ENCODE measurements around the gene QSOX1.
A peak's percentile ranks its signal among the peaks of the same experiment; 100 is the strongest.

QSOX1 gene

DNA sequence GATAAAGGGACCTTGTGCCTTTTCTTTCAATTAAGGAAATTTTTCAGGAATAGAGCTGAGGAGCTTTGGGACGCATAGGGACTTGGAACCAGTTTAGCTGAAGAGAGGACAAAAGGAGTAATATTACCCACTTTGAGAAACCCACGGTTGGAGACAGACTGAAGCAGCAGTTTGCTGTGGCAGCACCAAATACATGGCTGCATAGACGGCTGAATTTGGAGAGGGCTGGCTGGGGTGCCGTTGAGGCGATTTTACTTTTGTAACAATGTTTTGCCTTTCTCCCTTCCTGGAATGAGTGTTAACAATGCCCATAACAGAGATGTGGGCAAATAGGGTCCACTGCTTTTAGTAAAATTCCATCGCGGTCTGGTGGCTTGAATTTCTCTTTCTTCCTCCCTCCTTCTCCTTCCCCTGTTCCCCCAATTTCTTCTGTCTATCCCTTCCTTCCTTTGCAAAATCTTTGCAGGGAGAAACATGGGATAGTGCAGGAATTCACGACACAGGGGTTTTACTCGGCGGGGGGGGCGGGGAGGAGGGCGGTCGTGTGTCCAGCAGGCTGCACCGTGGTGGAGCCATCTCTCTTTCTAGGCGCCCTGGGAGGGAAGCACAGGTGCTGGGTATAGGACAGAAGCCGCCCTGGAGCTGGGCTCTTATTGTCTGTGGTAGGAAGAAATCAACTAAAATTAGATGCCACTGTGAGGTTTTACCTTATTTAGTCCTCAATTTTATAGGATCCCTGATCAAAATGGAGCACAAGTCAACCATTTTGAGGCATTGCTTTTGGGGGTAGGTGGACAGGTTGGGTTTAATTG, 82.2 kb downstream of the QSOX1 start:
- no peak for DNase-seq

- DNase-seq, result no peak
Measured at GRCh38 chr1:180237869-180238476, 83.3 kb downstream of the QSOX1 start.

- DNase-seq, result no peak
Measured at GRCh38 chr1:180238675-180239074, 84.0 kb downstream of the QSOX1 start.

DNA sequence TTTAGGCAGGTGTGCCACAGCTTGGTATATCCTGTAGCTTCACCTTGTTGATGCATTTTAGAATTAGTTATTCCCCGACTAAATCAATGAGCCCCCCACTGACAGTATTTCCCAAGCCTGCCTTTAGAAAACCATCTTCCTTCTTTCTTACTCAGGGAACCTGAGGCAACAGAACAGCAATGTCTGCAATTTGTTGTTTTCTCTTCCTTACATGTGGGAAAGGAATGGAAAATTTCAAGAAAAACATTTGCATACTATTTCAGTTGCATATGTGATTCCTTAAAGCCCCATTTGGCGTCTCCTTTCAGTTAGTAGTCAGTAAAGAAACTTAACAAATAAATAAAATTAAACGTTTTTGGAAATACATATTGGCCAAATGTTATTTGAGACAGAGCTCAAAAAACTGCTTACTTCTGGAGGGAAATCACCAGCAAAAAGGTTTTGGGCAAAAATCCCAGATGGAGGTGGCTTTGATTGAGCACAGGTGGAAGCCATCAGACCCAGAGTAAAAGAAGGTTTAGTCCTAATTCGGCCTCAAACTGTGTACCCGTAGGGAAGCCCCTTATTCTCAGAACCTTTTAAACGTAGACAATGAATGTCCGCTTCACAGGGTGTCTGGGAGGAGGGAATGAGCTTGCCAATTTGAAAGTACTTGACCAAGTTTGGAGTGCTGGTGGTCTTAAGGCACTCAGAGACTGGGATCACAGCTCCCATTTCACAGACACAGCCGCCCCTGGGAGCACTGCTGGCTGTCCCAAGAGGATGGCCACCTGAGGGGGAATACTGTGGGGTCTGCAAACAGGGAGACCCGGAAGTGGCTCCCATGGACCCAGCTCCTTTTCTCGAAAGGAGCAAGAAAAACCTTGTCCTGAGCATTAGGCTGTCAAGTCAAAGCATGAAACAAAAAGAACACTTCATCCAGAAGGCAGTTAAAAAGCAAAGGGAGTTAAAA, 84.8 kb downstream of the QSOX1 start:
- no peak for DNase-seq

DNA sequence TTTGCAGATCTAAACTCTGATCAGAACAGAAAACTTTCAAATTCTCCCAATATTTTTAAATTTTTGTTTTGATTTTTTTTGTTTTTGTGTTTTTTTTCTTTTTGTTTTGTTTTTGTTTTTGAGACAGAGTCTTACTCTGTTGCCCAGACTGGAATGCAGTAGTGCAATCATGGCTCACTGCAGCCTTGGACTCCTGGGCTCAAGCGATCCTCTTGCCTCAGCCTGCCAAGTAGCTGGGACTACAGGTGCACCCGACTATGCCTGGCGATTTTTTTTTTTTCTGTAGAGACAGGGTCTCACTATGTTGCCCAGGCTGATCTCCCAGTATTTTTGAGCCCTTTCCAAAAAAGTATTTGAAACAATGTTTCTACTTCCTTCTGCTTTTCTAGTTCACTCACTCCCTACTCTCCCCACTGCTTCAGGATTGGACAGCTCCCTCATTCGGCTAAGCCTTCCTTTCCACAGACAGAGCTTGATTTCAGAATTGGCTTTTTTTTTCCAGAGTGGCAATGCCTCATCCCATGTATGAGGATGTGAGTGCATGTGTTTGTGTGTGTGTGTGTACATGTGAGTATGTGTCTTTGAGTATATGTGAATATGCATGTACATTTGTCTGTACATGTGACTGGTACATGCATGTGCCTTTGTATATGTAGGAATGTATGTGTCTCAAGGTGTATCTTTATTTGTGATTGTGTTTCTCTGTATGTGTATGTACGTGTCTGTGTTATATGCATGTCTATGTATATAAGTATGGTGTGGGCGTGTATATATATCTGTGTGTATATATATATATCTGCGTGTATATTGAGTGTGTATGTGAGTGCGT, 87.3 kb downstream of the QSOX1 start:
- DNase-seq, result no peak

DNA sequence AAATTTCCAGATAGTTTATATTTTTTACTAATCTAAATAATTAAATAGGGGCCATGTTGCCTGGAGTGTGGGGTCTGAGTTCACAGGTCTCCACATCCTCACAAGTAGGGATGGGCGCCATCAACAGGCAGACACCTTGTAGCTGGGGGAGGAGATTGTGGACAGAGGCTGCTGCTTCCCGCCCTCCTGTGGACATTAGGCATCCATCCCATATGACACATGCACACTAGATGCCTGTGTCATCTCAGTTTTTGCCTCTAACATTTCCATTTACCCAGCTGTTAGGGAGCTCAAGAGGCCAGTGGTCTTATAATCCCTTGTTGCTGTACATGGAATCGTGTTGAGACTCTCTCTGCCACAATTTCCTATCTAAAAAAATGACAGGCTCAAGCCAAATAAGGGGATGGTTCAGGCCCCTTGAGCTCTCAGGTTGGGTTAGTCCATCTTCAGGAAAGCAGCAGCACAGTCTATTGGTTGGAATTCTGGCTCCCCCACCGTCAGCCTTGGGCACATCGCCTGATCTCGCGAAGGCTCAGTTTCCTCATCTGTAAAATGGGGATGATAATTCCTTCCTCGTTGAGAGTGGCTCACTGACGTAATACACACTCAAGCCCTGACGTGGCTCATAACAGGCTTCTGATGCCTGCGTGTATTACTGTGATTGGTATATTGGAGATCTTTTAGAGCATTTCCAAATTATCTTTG, 89.0 kb downstream of the QSOX1 start:
- DNase-seq, result no peak

DNA sequence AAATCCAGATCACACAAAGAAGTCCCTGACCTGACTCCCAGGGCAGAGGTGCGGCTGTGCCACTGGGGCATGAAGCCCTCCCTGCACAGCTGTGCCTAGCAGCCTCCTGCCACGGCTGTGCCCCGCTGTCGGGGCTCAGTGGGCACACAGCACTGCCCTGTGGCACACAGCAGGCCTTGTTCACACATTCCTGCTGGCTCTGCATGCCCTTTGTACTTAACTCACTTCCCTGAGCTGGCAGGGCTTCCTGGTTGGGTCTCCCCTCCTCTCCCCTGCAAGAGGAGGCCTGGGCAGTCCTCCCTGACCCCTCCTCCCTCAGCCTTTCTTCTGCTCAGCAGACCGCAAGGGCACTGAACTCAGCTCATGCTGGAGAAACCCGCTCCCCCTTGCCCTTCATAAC, 90.2 kb downstream of the QSOX1 start:
- DNase-seq, result no peak

- no peak for DNase-seq
Measured at GRCh38 chr1:180246579-180246978, 91.9 kb downstream of the QSOX1 start.

GRCh38 chr1:180247061-180247460, 92.4 kb downstream of the QSOX1 start:
- no peak for DNase-seq

DNA sequence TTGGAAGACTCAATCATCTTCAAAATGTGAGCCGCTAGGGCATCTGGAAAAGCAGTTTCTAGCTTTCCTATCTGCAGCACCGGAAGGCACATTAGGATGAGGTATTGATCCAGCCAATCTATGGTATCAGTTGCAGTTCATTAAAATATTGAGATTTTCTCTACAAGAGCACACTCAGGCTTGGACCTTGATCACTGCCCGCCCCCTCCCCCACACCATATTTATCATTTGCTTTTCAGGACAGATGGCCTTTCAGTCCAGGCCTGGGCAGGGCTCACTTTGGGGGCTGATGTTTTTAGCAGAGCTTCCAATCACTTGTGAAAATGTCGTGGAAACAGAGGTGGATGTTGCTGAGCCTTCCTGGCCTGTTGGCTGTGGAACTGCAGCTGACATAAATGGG, 92.9 kb downstream of the QSOX1 start:
- DNase-seq, result no peak

DNA sequence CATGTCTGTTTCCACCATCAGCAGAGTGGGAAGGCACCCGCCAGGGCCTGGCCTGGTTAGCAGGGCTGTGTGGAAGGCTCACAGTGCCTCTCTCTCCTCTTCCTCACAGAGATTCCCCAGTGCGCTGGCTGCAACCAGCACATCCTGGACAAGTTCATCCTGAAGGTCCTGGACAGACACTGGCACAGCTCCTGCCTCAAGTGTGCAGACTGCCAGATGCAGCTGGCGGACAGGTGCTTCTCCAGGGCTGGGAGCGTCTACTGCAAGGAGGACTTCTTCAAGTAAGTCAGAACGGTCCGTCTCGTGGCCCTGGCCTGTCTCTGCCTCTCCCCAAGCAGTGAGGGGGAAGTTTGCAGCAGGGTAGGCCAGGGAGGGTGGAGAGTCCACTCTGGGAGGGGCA, 93.5 kb downstream of the QSOX1 start:
- DNase-seq, result no peak

DNA sequence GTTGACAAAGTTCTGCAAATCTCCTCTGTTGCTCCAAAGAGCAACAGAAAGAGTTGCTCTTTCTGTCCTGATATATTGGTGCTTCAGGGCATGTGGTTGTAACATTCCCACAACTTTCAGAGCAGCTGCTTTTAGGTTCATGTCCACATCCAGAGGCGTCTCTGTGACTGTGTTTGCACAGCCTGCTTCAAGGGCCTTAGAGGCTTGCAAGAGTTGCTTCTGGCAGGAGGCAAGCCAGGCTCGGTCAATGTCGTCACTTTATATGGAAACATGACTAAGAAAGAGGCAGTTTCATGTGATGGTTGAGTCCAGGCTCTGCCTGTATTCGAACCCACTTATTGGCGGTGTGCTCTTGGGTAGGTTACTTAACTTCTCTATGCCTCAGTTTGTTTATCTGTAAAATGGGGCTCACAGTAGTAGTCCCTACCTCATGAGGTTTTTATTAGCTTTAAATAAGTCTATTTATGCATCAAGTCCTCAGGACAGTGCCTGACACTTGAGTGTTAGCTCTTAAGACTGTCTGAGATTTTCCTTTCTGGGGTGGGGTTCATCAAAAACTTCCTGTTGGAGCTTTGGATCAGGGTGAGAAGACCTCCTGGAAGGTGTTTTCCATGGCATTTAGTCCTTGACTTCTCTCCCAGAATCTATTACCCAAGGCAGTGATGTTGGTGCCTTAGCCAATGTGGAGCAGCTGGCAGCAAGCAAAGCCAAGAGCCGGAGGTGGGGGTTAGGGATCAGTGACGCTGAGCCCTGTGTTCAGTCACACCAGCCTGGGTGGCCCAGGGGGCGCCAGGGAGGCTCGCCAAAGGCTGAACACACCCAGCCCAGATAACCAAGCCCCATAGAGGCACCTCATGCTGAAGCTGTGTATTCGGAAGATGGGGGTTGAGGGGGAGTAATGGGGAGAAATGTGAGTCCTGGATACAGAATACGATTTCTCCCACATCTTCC, 94.3 kb downstream of the QSOX1 start:
- peak; percentile 51 for DNase-seq

GRCh38 chr1:180249725-180250498, 95.2 kb downstream of the QSOX1 start:
- DNase-seq, result no peak

- DNase-seq, result no peak
Measured at GRCh38 chr1:180250499-180250770, 95.8 kb downstream of the QSOX1 start.

- DNase-seq, result no peak
Measured at GRCh38 chr1:180250883-180251509, 96.3 kb downstream of the QSOX1 start.

DNA sequence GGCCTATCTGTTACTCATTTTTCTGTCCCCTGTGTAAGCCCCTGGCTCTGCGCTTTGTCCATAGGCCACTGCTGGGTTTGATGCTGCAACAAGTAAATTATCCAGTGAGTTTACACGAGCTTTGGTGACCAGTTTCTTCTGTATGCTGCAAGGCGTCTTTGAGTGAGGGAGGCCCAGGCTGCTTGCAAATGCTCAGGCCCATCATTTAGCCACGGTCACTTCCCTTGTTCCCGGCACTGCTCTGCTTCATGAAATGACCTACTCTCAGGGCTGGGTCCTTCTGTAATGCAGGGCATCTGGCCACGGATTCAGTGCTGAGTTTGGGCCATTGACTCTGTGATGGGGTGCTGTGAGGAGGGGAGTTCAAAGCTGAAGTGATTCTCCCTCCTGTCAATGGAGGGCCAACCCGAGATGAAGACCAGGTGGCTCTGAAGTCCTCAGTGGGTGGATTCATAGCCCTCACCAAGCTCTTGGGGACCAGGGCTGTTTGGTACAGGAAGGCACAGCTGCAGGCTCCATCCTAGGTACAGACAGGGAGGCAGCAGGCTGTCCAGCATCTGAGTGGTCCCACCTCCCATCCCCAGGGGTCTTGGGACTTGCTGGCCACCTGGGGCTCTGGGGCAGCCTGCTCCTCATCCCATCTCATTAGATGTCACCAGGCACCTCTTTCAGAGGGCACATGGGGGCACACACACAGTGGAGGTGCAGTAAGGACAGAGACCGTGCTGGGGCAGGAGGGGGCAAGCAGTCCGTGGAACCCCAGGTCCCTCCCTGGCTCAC, 97.0 kb downstream of the QSOX1 start:
- no peak for DNase-seq

GRCh38 chr1:180252638-180253536, 98.2 kb downstream of the QSOX1 start:
- DNase-seq, result peak; percentile 70
